Colon (tissue), 2 donors: Measurements from ENCODE around the gene SGCB.
"Not testable (repeated sequence)": the region's sequence is repeated elsewhere in the genome, so short reads cannot be mapped to it uniquely, and the experiment has no call there.

Source experiments
- FAIRE-seq: peaks from 2 replicates; lab custom pipeline; 2012; peaks lifted over from hg19 to GRCh38; lab: Jason Lieb, UNC
- donor health status: control.
- donor health status: control.

SGCB gene

GRCh38 chr4:52038103-52038912 is at the start of gene SGCB:
Gene SGCB (minus strand): TSS chr4:52038299. CDS start chr4:52038259, 40 bp downstream.
- no peak for FAIRE-seq

- FAIRE-seq = not testable (repeated sequence)
Observed at GRCh38 chr4:52086425-52086824, 48.3 kb upstream of the SGCB start.

GRCh38 chr4:52081216-52081615 is 43.1 kb upstream of the SGCB start:
- no peak for FAIRE-seq

- no peak for FAIRE-seq
Observed at GRCh38 chr4:52079659-52080058, 41.6 kb upstream of the SGCB start.

GRCh38 chr4:52076731-52077130 is 38.6 kb upstream of the SGCB start:
- no peak for FAIRE-seq

GRCh38 chr4:52071791-52072546 is 33.9 kb upstream of the SGCB start:
- FAIRE-seq = no peak

GRCh38 chr4:52069571-52069970 is 31.5 kb upstream of the SGCB start:
- no peak for FAIRE-seq

GRCh38 chr4:52059372-52059771 is 21.3 kb upstream of the SGCB start:
- no peak for FAIRE-seq

GRCh38 chr4:52058275-52058674 is 20.2 kb upstream of the SGCB start:
- no peak for FAIRE-seq

- no peak for FAIRE-seq
Observed at GRCh38 chr4:52057196-52057595, 19.1 kb upstream of the SGCB start.

GRCh38 chr4:52054254-52054653 is 16.2 kb upstream of the SGCB start:
- FAIRE-seq = no peak

- no peak for FAIRE-seq
Observed at GRCh38 chr4:52052475-52052780, 14.3 kb upstream of the SGCB start.

GRCh38 chr4:52051615-52052474 is 13.7 kb upstream of the SGCB start:
- FAIRE-seq = no peak

- no peak for FAIRE-seq
Observed at GRCh38 chr4:52051213-52051614, 13.1 kb upstream of the SGCB start, which contains the start of gene SPATA18. Gene SPATA18 (plus strand): TSS chr4:52051304. CDS start chr4:52051705, 401 bp downstream.

GRCh38 chr4:52049266-52049665 is 11.2 kb upstream of the SGCB start:
- FAIRE-seq = no peak

GRCh38 chr4:52045028-52045427 is 6.9 kb upstream of the SGCB start:
- FAIRE-seq = no peak

GRCh38 chr4:52037689-52038102 is 403 bp downstream of the SGCB start:
- FAIRE-seq = no peak

GRCh38 chr4:52036886-52037530 is 1.1 kb downstream of the SGCB start:
- FAIRE-seq = no peak

GRCh38 chr4:52035190-52035589 is 2.9 kb downstream of the SGCB start:
- FAIRE-seq = no peak

- FAIRE-seq = no peak
Observed at GRCh38 chr4:52032005-52032404, 6.1 kb downstream of the SGCB start.

- FAIRE-seq = no peak
Observed at GRCh38 chr4:52028970-52029369, 9.1 kb downstream of the SGCB start.
